Stimulated activated CD4-positive, alpha-beta T cell treated with anti-CD3 and anti-CD28 coated beads, Interleukin-15, amount 100 ng/mL, for 48 hours (primary cell): ENCODE results near the gene LRRC4C.
A peak's percentile ranks its signal among the peaks of the same experiment; 100 is the strongest.

ENCODE experiments used
- DNase-seq, 2 donors: peaks; one replicate each; pipeline ENCODE4 v3.0.0-alpha.2; 2020; ENCODE audit warnings: low read depth in 2 of 2

The LRRC4C gene

DNA sequence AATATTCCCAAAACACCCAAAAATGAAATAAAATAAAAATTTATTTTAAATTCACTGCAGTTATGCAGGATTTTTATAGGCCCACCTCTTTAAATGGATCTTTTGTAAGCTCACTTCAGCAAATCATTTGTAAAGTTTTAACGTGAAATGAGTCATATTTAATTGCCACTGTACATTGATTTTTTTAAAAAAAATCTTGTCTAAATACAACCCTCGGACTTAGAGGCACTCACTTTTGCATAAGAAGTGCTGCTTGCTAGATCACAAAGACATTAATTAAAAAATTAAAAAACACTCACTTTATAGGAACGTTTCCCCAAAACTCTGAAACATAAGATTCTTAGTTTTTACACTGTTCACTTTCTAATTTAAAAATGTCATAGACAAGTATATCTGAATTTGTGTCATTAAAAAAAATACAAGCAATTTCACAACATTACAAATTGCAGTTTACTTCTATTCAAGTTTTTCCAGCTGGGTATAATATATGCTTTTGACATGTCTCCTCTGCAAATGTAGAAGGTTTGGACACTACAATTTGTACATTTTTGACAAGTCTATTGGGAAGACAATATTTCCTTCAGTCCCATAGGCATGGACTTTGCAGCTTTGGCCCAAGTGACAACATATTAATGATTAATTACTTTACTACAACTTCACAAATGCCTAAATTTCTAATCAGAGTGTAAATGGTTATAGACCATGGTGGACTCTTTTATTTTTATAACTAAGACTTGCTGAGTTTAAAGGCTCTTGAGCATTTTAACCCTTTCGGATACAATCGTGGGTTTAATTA lies 1088.4 kb downstream of the LRRC4C start:
- no peak for DNase-seq

DNA sequence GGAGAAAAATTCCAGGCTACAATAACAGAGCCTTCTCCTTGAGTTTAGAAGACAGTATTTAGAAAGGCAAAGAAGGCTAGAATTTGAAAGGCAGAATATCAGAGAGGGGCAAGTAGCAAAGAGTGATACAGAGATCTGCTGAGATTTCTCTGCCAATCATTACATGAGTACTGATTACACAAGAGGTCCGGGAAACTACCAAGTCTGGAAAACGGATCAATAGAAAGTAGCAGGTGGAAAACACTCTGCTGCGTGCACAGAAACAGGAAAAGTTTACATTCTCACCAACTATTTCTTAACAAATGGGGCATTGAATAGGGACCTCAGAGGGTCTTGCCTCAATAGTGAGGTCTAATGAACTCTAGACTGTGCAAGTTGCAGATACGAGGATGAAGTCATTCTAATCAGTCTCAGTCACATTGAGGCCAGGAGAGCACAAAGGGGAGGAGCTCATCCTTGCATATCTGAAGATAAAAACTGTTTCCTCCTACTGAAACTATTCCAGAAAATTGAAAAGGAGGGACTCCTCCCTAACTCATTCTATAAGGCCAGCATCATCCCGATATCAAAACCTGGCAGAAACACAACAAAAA lies 1099.2 kb downstream of the LRRC4C start:
- no peak for DNase-seq

DNA sequence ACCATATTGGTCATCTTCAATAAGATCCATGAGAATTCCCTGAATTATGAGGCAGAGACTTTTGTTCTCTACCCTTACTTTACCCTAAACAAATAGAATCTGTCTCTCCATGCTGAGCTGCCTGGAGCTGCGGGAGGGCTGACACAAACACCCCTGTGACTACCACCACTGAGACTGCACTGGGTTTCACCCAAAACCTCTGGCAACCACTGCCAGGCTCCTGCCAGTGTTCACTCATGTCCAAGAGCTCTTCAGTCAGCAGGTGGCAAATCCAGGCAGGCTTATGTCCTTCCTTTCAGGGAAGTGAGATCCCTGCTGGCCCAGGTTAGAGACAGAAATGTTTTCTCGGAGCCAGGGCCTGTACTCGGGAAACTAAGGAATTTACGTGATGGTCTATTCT lies 1105.3 kb downstream of the LRRC4C start:
- no peak for DNase-seq

DNA sequence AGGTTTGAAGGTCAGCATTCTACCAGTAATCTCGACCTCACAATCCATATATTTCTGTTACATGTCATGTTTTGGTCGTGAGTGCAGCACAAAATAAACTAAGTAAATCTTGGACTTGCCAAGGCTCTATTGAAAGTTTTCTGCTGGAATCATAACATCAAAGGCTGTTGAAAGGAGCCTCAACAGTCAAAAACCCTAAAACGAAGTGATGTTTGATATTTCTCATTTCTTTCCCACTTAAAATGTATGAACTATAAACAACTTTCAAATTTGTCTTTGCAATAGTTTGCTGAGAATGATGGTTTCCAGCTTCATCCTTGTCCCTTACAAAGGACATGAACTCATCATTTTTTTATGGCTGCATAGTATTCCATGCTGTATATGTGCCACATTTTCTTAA lies 1118.5 kb downstream of the LRRC4C start:
- DNase-seq, result no peak

DNA sequence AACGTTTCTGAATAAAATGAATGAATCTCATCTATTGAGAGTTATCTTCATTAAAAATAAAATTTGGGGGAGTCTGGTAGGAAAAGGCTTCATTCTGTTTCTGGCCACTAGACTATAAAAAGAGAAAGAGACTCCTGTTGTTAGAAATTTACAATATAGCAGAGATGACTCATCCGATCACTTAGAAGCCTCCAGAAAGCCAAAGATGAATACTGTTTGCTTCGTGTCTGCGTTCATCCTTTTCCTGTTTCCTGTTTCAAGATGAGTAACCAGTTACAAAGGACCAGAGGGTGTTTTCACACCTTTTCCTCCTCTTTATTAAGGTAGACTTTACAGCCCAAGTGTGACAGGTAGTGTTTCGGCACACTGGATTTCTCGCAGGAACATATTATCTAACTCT lies 1120.7 kb downstream of the LRRC4C start:
- DNase-seq, result no peak

DNA sequence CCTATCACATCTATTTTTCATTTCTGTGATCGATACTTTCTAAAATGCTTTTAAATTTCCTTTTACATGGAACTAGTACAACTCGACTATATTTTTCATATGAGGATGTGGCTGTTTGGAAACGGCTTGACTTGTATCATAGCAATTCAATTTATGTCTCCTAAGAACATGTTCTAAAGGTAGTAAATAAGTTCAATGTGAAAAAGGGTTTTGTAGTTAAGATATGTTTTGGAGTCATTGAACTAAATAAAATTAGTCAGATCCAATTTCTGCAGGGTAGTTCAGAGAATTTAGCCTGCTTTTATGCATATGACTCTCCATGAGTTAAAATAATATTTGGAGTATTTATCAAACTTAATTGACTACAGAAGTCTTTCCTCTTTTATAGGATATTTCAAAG lies 1121.4 kb downstream of the LRRC4C start:
- no peak for DNase-seq

DNA sequence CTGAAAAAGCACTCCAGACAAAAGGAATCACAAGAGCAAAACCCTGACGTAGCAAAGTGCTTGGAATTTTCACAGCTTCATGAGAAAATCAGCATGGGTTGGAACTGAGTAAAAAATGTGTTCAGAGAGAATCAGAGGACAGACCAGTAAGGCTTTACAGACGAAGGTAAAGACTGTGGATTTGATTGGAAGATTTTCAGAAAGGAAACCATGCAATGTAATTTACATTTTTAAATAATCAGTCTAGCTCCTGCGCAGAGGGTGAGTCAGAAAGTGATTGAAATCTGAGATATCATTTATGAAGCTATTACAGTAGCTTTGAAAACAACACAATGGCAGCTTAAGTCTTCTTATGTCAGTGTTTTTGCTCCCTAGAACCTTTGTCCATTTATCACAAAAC lies 1122.3 kb downstream of the LRRC4C start:
- DNase-seq, result no peak

DNA sequence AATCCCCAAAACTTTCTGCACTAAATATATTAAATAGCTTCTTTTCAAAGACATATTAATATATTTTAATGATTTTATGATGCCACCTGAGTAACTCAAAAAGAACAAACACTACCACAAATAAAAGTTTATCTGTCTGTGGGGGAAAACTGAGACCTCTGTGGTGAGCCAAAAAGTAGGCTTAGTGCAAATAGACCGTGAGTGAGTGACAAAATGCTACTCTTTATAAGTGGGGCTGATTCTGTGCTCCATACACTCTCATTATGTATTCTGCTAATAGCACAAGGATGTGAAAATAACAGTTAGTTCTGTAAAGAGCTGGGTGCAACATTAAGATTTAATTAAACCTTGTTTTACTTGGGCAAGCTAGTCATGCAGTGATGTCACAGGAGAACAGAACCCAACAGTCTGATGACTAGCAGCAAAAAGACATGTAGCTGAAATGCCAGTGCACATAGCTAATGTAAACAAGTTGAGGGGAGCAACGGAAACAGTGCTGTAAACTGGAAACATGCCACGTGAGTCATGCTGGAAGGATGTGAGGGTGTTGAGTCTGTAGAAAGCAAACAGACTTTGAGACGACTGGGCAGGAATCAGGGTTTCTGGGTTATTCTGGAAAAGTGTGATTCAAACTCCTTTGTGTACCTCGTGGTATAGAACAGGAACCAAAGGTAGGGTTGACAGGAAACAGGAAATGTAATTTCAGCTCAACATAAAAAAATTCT lies 1130.4 kb downstream of the LRRC4C start:
- DNase-seq, result no peak

DNA sequence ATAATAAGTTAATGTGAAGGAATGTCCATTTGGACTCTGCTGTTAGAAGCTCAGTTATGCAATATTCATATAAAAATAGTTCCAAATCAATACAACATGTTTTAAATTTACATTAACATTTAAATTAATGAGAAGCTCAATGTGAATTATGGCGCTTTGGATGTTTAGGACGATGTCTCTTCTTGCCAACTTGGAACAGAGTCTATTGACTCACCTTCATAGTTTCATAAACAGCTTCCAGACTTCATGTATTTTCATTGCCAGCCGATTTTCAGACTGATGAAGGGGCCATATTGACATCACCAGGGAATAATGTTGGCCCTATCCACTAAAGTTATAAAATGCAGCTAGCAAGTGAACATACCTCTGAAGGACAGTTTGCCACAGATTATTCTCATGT lies 1136.2 kb downstream of the LRRC4C start:
- no peak for DNase-seq

DNA sequence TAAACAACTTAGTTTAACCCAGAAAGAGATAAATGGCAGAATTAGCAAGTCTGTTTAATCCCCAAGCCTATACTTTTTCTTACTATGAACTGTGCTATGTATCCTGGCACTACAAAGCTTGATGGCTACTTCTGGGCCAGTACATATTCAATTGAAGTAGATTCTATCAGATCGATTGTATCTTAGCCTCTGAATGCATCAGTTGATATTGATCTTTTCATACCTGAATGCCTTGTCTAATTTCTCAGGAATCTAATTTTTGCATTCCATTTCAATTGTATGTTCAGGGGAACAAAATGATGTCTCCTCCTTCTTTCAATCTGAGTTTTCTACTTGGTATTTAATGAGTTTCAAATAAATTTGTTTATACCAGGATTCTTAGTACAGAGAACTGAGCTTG lies 1137.9 kb downstream of the LRRC4C start:
- no peak for DNase-seq

DNA sequence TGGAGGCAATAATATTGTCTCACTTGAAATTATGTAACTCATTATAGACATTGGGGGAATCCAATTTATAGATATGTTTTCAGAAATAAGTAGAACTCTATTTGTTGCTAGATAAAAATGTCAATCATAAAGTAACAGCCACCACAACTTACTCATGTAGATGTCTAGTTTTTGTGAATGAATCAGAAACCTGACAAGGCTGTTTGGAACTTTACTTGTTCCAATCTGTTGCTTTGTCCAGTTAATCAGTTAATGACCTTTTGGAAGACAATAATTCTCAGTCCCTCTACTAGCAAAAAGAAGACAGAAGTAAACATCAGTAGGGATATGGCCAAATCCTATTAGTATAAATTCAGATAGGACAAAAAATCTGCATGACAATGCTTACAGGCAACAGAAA lies 1143.3 kb downstream of the LRRC4C start:
- no peak for DNase-seq

DNA sequence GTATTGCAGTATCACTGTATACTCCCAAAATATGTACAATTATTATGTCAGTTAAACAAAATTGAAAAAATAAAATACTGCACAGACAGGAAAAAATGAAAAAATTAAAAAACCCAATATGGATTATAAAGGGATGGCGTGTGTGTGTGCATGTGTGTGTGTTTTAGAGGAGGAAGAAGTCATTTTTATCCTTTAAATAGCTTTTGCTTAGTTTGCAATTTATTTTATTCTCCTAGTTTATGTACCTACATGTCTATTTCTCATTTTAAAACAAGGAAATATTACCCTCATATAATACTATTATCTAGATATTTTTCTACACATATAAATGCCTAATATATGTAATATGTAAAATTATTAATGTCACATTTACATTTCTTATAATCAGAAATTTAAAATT lies 1144.3 kb downstream of the LRRC4C start:
- DNase-seq, result no peak

DNA sequence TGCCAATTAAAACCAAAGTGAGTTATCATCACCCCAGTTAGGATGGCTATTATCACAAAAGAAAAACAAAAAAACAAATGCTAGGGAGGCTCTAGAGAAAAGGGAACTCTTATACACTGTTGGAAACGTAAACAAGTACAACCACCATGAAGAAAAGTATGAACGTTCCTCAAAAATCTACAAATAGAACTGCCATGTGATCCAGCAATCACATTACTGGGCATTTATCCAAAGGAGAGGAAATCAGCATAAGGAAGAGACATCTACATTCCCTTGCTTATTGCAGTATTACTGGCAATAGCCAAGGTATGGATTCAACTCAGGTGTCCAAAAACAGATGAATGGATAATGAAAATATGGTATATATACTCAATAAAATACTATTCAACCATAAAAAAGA lies 1145.1 kb downstream of the LRRC4C start:
- DNase-seq, result no peak

DNA sequence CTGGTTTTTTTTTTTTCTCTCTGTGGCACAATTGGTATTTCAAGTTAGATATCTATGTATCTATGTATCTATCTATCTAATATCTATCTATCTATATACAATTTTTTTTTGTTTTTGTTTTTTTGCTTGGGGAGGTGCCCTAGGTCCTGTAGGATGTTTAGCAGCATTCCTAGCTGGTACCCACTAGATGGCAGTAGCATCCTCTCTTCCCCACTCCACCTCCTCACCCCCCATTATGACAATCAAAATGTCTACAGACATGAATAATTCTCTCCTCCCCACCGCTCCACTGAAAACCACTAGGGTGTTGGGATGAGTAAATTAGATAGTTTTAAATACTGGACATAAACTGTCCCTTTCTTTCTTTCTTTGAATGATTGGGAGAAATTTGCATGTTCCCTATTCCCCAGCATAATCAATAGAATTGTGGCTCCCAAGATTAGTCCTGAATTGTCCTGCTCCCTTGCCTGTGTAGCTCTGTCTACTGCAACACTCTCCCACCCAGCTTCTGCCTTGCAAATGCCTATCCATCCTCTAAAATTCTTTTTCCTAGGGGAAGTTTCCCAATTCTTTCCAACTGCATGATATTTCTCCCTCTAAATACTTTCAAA lies 1152.4 kb downstream of the LRRC4C start:
- DNase-seq, result no peak

DNA sequence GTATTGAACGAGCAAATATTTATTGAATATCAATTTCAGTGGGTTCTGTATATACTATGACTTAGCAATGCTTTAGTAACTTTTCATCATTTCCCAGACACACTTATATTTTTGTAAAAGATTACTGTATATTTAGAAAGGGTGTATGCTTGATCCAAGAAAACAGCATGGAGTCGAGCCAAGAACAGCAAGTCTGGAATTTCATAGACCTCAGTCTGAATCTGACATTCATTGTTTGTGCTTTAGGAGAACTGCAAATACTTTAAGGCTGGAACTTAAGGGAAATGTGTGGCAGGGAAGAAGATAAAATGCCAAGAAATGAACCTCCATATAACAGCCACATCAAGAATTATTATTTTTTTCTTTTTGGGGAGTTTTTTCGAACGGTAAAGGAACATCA lies 1156.8 kb downstream of the LRRC4C start:
- DNase-seq, result no peak

DNA sequence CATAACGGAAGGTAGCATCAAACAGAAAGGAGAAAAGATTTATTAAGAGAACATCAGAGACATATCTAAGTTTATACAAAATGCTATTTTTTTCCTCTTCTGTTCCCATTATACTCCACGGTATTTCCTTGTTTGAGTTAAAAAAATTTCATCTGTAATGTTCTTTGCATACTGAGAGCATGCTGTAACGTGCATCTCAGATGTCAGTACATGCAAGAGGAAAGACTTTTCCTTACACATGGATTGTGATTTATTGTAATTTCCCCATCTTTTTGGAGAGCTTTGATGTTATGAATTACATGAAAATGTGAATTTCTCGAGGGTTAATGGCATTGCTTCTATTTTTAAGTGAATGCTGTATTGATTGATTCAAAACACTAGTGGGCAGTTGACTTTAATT lies 1164.0 kb downstream of the LRRC4C start:
- no peak for DNase-seq

DNA sequence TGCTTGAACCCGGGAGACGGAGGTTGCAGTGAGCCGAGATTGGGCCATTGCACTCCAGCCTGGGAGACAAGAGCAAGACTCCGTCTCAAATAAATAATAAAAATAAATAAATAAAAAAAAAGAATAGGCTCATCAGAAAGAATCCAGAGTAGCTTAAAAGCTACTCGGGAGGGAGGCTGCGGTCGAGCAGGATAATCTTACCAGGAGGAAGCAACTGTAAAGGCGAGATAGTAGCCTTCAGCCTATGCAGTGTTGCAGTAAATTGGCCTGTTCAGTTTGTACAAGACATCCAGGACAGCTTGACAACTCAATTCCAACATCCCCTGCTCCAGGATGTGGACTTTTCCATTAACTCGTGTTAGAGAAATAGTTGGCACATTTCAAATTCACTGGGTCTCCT lies 1164.7 kb downstream of the LRRC4C start:
- DNase-seq, result no peak

DNA sequence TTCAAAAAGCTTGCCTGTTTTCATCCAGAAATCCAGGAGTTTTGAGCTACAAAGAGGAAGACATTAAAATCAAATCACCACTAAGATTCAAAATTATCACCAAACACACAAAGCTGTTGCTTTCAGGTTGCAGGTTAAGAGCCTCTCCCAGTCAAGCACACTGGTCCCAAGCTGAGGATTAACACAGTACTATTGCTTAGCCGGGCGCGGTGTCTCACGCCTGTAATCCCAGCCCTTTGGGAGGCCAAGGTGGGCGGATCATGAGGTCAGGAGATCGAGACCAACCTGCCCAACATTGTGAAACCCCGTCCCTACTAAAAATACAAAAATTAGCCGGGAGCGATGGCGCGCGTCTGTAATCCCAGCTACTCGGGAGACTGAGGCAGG lies 1165.1 kb downstream of the LRRC4C start:
- DNase-seq, result no peak

DNA sequence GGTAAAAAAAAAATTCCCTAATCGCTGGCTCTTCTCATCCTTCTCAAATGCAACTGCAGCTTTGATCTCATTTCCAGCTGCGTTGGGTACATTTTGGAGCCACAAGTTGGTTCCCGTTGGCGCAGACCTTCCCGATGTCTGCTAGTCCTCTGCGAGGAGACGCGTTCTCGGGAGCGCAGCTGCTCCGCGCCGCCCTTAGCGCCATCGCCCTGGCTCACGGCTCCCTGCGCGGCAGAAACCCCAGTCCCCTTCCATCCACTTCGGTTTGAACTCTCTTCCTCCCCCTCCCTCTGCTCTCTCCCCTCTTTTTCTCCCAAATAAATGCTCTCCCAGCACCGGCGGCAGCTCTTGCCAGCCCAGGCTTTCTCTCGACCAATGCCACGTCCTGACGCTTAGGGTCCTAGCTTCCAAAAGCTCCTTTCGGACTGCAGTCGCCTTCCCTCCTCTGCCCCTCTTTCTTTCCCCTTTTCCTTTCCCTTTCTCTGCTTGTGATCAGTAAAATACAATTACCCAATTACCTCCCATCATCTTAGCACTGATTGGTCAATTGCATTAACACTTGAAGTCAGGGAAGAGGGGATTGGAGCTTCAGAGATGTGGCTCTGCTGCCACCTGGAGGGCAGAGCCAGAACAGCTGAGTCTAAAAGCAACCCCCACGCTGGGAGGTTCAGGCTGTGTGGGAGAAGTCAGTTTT lies 1165.7 kb downstream of the LRRC4C start:
- DNase-seq, result peak in 1 of 2 donors; percentile 8

DNA sequence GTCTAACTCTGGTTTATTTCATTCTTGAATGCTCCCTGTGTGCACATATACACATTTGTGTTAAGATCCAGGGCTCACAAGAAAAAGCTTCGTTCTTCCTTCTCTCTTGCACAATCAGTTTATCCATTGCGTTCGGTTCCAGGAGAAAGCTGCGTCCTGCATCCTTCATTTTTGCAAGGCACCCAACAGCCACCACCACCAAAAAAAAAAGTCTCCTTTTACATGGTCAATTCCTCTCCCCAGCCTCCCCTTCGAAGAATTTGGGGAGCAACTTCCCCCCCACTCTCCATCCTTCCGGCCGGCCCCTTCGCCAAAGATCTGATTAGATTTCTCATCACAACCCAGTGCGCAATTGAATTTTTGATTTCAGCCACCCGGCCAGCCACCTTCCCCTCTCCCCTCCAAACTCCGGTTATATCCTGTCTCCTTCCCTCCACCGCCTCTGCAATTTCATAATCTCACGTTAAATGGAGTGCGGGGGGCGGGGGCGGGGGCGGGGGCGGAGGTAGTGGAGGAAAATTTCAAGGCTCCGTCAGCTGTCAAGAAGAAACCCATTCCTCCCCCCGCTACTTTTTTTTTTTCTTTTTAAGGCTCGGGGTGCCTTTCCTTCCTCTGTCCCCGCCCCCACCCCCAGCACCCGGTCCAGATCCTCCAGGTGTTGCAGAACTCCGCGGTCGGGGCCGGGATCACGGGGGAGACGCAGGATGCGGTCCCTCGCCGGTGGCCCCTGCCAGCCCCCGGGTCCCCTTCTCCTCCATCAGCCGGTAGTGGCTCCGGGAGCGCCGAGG lies 1166.5 kb downstream of the LRRC4C start:
- DNase-seq, result no peak

DNA sequence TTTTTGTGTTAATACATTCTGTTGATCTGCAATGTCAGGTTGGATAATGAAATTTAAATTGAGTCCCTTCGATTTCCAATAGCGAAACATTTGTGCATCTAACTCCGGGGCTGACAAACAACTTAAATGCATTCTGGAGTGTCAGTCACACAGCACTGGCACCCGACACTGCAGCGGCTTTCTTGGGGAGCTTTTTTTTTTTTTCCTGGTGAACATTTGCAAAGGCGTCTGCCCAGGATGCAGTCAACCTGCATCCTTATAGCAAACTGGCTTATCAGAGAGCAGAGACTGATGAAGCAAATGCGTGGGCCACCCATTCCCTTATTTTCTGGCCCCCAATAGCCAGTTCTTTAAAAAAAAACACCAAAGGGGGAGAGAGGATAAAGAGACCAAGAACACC lies 1167.7 kb downstream of the LRRC4C start:
- DNase-seq, result no peak
